ENCODE measurements around the gene PKNOX1.
"Not testable (repeated sequence)": the region's sequence is repeated elsewhere in the genome, so short reads cannot be mapped to it uniquely, and the experiment has no call there.

Gene PKNOX1

GRCh38 chr21:42986125-42986783, 11.9 kb downstream of the PKNOX1 start:
- no peak for DNase-seq

- no peak for DNase-seq
Observed at GRCh38 chr21:42988236-42988965, 14.0 kb downstream of the PKNOX1 start.

- DNase-seq, result not testable (repeated sequence)
Observed at GRCh38 chr21:42989370-42989769, 15.0 kb downstream of the PKNOX1 start.

- DNase-seq, result no peak
Observed at GRCh38 chr21:42989816-42990650, 15.7 kb downstream of the PKNOX1 start.

GRCh38 chr21:42991992-42992740, 17.8 kb downstream of the PKNOX1 start:
- no peak for DNase-seq

- no peak for DNase-seq
Observed at GRCh38 chr21:42993051-42993712, 18.8 kb downstream of the PKNOX1 start.

- peak; percentile 15 to 66 for DNase-seq
Observed at GRCh38 chr21:42997053-42997452, 22.7 kb downstream of the PKNOX1 start.

- DNase-seq, result not testable (repeated sequence)
Observed at GRCh38 chr21:42997983-42998382, 23.6 kb downstream of the PKNOX1 start.

GRCh38 chr21:42999152-42999551, 24.8 kb downstream of the PKNOX1 start:
- DNase-seq, result not testable (repeated sequence)

GRCh38 chr21:43000041-43000440, 25.7 kb downstream of the PKNOX1 start:
- DNase-seq, result not testable (repeated sequence)

GRCh38 chr21:43001316-43001715, 27.0 kb downstream of the PKNOX1 start:
- DNase-seq, result no peak

GRCh38 chr21:43004926-43005325, 30.6 kb downstream of the PKNOX1 start:
- DNase-seq, result no peak

GRCh38 chr21:43005635-43006034, 31.3 kb downstream of the PKNOX1 start:
- DNase-seq, result no peak

- DNase-seq, result peak in 1 of 2 donors; percentile 27
Observed at GRCh38 chr21:43006051-43006873, 31.9 kb downstream of the PKNOX1 start.

GRCh38 chr21:43006874-43007208, 32.5 kb downstream of the PKNOX1 start:
- no peak for DNase-seq

GRCh38 chr21:43012596-43012995, 38.2 kb downstream of the PKNOX1 start:
- DNase-seq, result no peak

GRCh38 chr21:43015906-43016540, 41.7 kb downstream of the PKNOX1 start:
- no peak for DNase-seq

- no peak for DNase-seq
Observed at GRCh38 chr21:43016728-43017127, 42.4 kb downstream of the PKNOX1 start.

- no peak for DNase-seq
Observed at GRCh38 chr21:43018519-43018918, 44.2 kb downstream of the PKNOX1 start.

GRCh38 chr21:43020177-43020576, 45.8 kb downstream of the PKNOX1 start:
- DNase-seq, result no peak

GRCh38 chr21:43020771-43021170, 46.4 kb downstream of the PKNOX1 start:
- DNase-seq, result no peak
